GM12878 (cell line): ENCODE results near the gene POMT1. TPM values are rescaled to one million over a fixed set of nuclear protein-coding genes. Genes with fewer than 3 reads are reported as not detected.

Experiments
- ATAC-seq: fragments of 200-7000 bp; cut with Tn5 transposase; 3 replicates; pipeline ENCODE4 v1.9.1; 2020; ENCODE audit warnings: mild to moderate bottlenecking, moderate library complexity
- BruUV-seq: library from RNA; stranded (reverse); fragments of 400-500 nt; replicated peaks from 2 replicates; lab custom pipeline; 2021; lab: Mats Ljungman, UMichigan
- CTCF ChIA-PET: fragments of 300-600 bp; sonication (Branson Sonifier 250); formaldehyde crosslinking; extraction: SDS; loops from one replicate; lab custom pipeline; 2021; ENCODE audit warnings: inconsistent platforms; lab: Yijun Ruan, JAX
- POLR2A ChIA-PET: fragments of 350-600 bp; formaldehyde crosslinking; extraction: SDS; loops from one replicate; lab custom pipeline; 2021; ENCODE audit warnings: inconsistent platforms; lab: Charles Lee
- RAD21 ChIA-PET: fragments of 300-600 bp; sonication (Branson Sonifier 250); formaldehyde crosslinking; loops from one replicate; lab custom pipeline; 2023; ENCODE audit warnings: antibody characterized with exemption; ENCODE audit not compliant: unreplicated experiment; lab: Charles Lee
- SMC1A ChIA-PET: fragments of 300-600 bp; sonication (Branson Sonifier 250); formaldehyde crosslinking; loops from one replicate; lab custom pipeline; 2023; ENCODE audit not compliant: unreplicated experiment, uncharacterized antibody; lab: Charles Lee
- DNase-seq: peaks from one replicate; pipeline ENCODE4 v3.0.0-alpha.2; 2011; ENCODE audit warnings: low read depth, low spot score
- FAIRE-seq: peaks from 3 replicates; lab custom pipeline; 2011; peaks lifted over from hg19 to GRCh38; lab: Jason Lieb, UNC
- H2AFZ ChIP-seq: 2 replicates; pipeline ENCODE4 v1.6.0; 2011; ENCODE audit warnings: low read depth, low read length, control low read depth; ENCODE audit not compliant: control insufficient read depth
- H3K27ac ChIP-seq: 2 replicates; pipeline ENCODE4 v1.5.1; 2011; ENCODE audit warnings: control low read depth; ENCODE audit not compliant: control insufficient read depth, insufficient read depth
- H3K27me3 ChIP-seq, 2 experiments: replicated peaks in 1 of 2; 2 replicates each; pipeline versions ENCODE4 v1.6.0 to v1.6.1; 2011; ENCODE audit warnings: low read length in 1 of 2; ENCODE audit not compliant: control insufficient read depth in 2 of 2, insufficient read depth in 2 of 2
- H3K36me3 ChIP-seq, 2 experiments: 2 replicates each; pipeline ENCODE4 v1.5.1; 2011; ENCODE audit warnings: low read length in 1 of 2; ENCODE audit not compliant: control insufficient read depth in 2 of 2, insufficient read depth in 2 of 2
- H3K4me1 ChIP-seq: 2 replicates; pipeline ENCODE4 v1.6.1; 2011; ENCODE audit warnings: mild to moderate bottlenecking, low read length, moderate library complexity, mixed read lengths; ENCODE audit not compliant: control insufficient read depth, insufficient read depth
- H3K4me2 ChIP-seq: 2 replicates; pipeline ENCODE4 v1.6.0; 2011; ENCODE audit warnings: control low read depth; ENCODE audit not compliant: control insufficient read depth, insufficient read depth
- H3K4me3 ChIP-seq: fragments of 200-600 bp; sonication (generic); 2 replicates; pipeline ENCODE4 v1.5.1; 2016
- H3K79me2 ChIP-seq: 2 replicates; pipeline ENCODE4 v1.6.0; 2011; ENCODE audit warnings: low read length; ENCODE audit not compliant: control insufficient read depth, insufficient read depth
- H3K9ac ChIP-seq: 2 replicates; pipeline ENCODE4 v1.8.0; 2011; ENCODE audit warnings: low read length, control low read depth, mixed read lengths; ENCODE audit not compliant: control insufficient read depth, insufficient read depth
- H3K9me3 ChIP-seq: replicated peaks from 3 replicates; pipeline ENCODE4 v1.5.1; 2011; ENCODE audit warnings: mild to moderate bottlenecking, low read length; ENCODE audit not compliant: control insufficient read depth, insufficient read depth
- H4K20me1 ChIP-seq: 2 replicates; pipeline ENCODE4 v1.6.0; 2011; ENCODE audit not compliant: control insufficient read depth, insufficient read depth
- FOXM1 ChIP-seq: IDR thresholded peaks from 2 replicates; pipeline ENCODE4 v1.6.1; 2012; ENCODE audit warnings: low read depth, mild to moderate bottlenecking, inconsistent platforms, low read length, moderate library complexity
- POLR2A ChIP-seq: IDR thresholded peaks from 2 replicates; pipeline ENCODE4 v1.6.1; 2011; ENCODE audit warnings: low read depth, mild to moderate bottlenecking, low read length
- POLR2AphosphoS2 ChIP-seq: IDR thresholded peaks from 2 replicates; pipeline ENCODE4 v1.6.1; 2011; ENCODE audit warnings: low read depth, mild to moderate bottlenecking, low read length, improper control_type of control experiment, moderate library complexity
- POLR2AphosphoS5 ChIP-seq: IDR thresholded peaks from 2 replicates; pipeline ENCODE4 v1.6.1; 2011; ENCODE audit warnings: mild to moderate bottlenecking, low read length, inconsistent platforms
- ZBED1 ChIP-seq: IDR thresholded peaks from 2 replicates; pipeline ENCODE4 v1.6.1; 2016; ENCODE audit warnings: borderline replicate concordance
- whole genome bisulfite sequencing: methylation state at CpG from one replicate; pipeline ENCODE4 v1.1.6; 2016; ENCODE audit warnings: low lambda C conversion rate; ENCODE audit not compliant: insufficient replicate concordance, insufficient coverage; ENCODE audit errors: missing lambda C conversion rate; 5-methylcytosine and 5-hydroxymethylcytosine counted together
- in situ Hi-C: fragments of 300-500 bp; cut with MboI; formaldehyde crosslinking; loops from 9 replicates; pipeline ENCODE4 v1.14.3; 2018; ENCODE audit warnings: mixed read lengths
- intact Hi-C: fragments of 100-400 bp; cut with micrococcal nuclease; formaldehyde crosslinking; loops from one replicate; pipeline ENCODE4 v1.14.2; 2022; ENCODE audit not compliant: unreplicated experiment
- polyA plus RNA-seq, 11 experiments: library from polyadenylated mRNA; depleted of rRNA in 4 of 11; unstranded in 6 of 11; stranded (reverse) in 5 of 11; fragments of >200 nt; fragmentation: Nextera tagmentation in 4 of 11; fragmentation: Illumina TruSeq in 1 of 11; extraction: Ambion mirVana in 4 of 11; extraction: Trizol in 1 of 11; gene quantifications; 1 replicate in 1 of 11; 2 replicates in 10 of 11; pipeline versions ENCODE4 v1.2.1 to v1.2.3, GENCODE V29; 2011 to 2016; ENCODE audit warnings: inconsistent platforms in 2 of 11, missing spikeins in 2 of 11, low read depth in 1 of 11
- total RNA-seq, 4 experiments: library from RNA; depleted of rRNA in 3 of 4; stranded (reverse); fragments of >200 nt in 3 of 4; fragmentation: Illumina TruSeq in 1 of 4; extraction: Trizol in 1 of 4; gene quantifications; 2 replicates each; pipeline versions ENCODE4 v1.2.1 to v1.2.3, GENCODE V29; 2013 to 2021
- TF ChIP-seq, protein P1 (sequence below): IDR thresholded peaks from 2 replicates; pipeline ENCODE4 v1.6.1; 2012; ENCODE audit warnings: improper control_type of control experiment, low read depth, low read length; ENCODE audit not compliant: insufficient replicate concordance

POMT1 gene
- total and polyA plus RNA-seq, 10 of the 15 experiments (the other 5 are each of a cell fraction or from before 2014, with no cell fraction given): 1.2 to 19.2 (median 12.6) TPM

GRCh38 chr9:131500377-131500776 lies 2.3 kb upstream of the POMT1 start:
- SMC1A ChIA-PET: interaction anchor here (0.9 kb wide), 1 partner anchor 258 kb away, joined by 3 read pairs; no protein-coding TSS in a partner anchor
- RAD21 ChIA-PET: no interaction called here
- Histone ChIP-seq H3K27me3 (no peaks in the 10 kb centered on the region), H3K4me2 (no peak overlapping the region), H3K4me1 (peaks cover 8% of the 10 kb centered on the region), H3K36me3 (peaks cover 10 to 24% of the 10 kb centered on the region in 2 experiments; a peak in 3 of 4 replicates), H4K20me1 (no peaks in the 10 kb centered on the region), H3K79me2 (peaks cover 5% of the 10 kb centered on the region), H3K9ac (no peak overlapping the region), H3K9me3 (no peaks in the 10 kb centered on the region), H3K4me3 (no peak overlapping the region), H3K27ac (no peak overlapping the region), H2AFZ (no peak overlapping the region)
- no peak for ATAC-seq
- TF ChIP-seq POLR2A (peak; percentile 58), POLR2AphosphoS2 (0 out of 2 replicates have a peak, but pooled peaks have one; percentile 31), ZBED1 (no peak), FOXM1 (no peak), POLR2AphosphoS5 (peak; percentile 53; the same call in 1 of the 2 replicates)
- TF ChIP-seq, protein P1, sequence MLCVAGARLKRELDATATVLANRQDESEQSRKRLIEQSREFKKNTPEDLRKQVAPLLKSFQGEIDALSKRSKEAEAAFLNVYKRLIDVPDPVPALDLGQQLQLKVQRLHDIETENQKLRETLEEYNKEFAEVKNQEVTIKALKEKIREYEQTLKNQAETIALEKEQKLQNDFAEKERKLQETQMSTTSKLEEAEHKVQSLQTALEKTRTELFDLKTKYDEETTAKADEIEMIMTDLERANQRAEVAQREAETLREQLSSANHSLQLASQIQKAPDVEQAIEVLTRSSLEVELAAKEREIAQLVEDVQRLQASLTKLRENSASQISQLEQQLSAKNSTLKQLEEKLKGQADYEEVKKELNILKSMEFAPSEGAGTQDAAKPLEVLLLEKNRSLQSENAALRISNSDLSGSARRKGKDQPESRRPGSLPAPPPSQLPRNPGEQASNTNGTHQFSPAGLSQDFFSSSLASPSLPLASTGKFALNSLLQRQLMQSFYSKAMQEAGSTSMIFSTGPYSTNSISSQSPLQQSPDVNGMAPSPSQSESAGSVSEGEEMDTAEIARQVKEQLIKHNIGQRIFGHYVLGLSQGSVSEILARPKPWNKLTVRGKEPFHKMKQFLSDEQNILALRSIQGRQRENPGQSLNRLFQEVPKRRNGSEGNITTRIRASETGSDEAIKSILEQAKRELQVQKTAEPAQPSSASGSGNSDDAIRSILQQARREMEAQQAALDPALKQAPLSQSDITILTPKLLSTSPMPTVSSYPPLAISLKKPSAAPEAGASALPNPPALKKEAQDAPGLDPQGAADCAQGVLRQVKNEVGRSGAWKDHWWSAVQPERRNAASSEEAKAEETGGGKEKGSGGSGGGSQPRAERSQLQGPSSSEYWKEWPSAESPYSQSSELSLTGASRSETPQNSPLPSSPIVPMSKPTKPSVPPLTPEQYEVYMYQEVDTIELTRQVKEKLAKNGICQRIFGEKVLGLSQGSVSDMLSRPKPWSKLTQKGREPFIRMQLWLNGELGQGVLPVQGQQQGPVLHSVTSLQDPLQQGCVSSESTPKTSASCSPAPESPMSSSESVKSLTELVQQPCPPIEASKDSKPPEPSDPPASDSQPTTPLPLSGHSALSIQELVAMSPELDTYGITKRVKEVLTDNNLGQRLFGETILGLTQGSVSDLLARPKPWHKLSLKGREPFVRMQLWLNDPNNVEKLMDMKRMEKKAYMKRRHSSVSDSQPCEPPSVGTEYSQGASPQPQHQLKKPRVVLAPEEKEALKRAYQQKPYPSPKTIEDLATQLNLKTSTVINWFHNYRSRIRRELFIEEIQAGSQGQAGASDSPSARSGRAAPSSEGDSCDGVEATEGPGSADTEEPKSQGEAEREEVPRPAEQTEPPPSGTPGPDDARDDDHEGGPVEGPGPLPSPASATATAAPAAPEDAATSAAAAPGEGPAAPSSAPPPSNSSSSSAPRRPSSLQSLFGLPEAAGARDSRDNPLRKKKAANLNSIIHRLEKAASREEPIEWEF: no peak
- WGBS: 65% methylated on average over 12 of the region's 12 CpGs
- intact Hi-C loops: no loop called here
- FAIRE-seq: no peak
- POLR2A ChIA-PET: no interaction called here
- no TSS peak for BruUV-seq
- in situ Hi-C loops: no loop called here
- no peak for DNase-seq
- CTCF ChIA-PET: interaction anchor here (0.7 to 1.1 kb wide), 2 partner anchors 8 to 374 kb away, joined by 3 read pairs; partner anchors contain the start of gene NUP214
